ENCODE data around the gene FUT1.
"Not testable (repeated sequence)": the region's sequence is repeated elsewhere in the genome, so short reads cannot be mapped to it uniquely, and the experiment has no call there.

The FUT1 gene

GRCh38 chr19:48768994-48769713 lies 16.7 kb upstream of the FUT1 start:
- DNase-seq (ENCODE audit: low read depth in 2 of 2) = no peak

GRCh38 chr19:48768171-48768753 lies 15.8 kb upstream of the FUT1 start:
- not testable (repeated sequence) for DNase-seq (ENCODE audit: low read depth in 2 of 2)

- DNase-seq (ENCODE audit: low read depth in 2 of 2) = not testable (repeated sequence)
Observed at GRCh38 chr19:48765816-48766215, 13.4 kb upstream of the FUT1 start.

- no peak for DNase-seq (ENCODE audit: low read depth in 2 of 2)
Observed at GRCh38 chr19:48760504-48761205, 8.2 kb upstream of the FUT1 start.

- no peak for DNase-seq (ENCODE audit: low read depth in 2 of 2)
Observed at GRCh38 chr19:48757741-48758144, 5.3 kb upstream of the FUT1 start.

- no peak for DNase-seq (ENCODE audit: low read depth in 2 of 2)
Observed at GRCh38 chr19:48757089-48757675, 4.7 kb upstream of the FUT1 start.

- no peak for DNase-seq (ENCODE audit: low read depth in 2 of 2)
Observed at GRCh38 chr19:48756686-48757085, 4.2 kb upstream of the FUT1 start.

GRCh38 chr19:48756212-48756611 lies 3.8 kb upstream of the FUT1 start:
- DNase-seq (ENCODE audit: low read depth in 2 of 2) = no peak

- DNase-seq (ENCODE audit: low read depth in 2 of 2) = no peak
Observed at GRCh38 chr19:48755787-48756186, 3.3 kb upstream of the FUT1 start.

GRCh38 chr19:48755084-48755641 lies 2.7 kb upstream of the FUT1 start, which contains the start of gene FGF21:
TSS of gene FGF21 (plus strand) at chr19:48755524. CDS start at chr19:48756237, 713 bp downstream.
- DNase-seq (ENCODE audit: low read depth in 2 of 2) = no peak

- DNase-seq (ENCODE audit: low read depth in 2 of 2) = no peak
Observed at GRCh38 chr19:48751845-48752495, 471 bp downstream of the FUT1 start.

- no peak for DNase-seq (ENCODE audit: low read depth in 2 of 2)
Observed at GRCh38 chr19:48750771-48751504, 1.5 kb downstream of the FUT1 start.

- no peak for DNase-seq (ENCODE audit: low read depth in 2 of 2)
Observed at GRCh38 chr19:48750351-48750750, 2.1 kb downstream of the FUT1 start.

GRCh38 chr19:48749571-48750198 lies 2.8 kb downstream of the FUT1 start:
- DNase-seq (ENCODE audit: low read depth in 2 of 2) = no peak

GRCh38 chr19:48746738-48747575 lies 5.5 kb downstream of the FUT1 start, which contains the start of gene IZUMO1:
TSS of gene IZUMO1 (minus strand) at chr19:48746909. CDS start at chr19:48745859, 1,050 bp downstream.
- DNase-seq (ENCODE audit: low read depth in 2 of 2) = no peak

GRCh38 chr19:48746110-48746509 lies 6.3 kb downstream of the FUT1 start:
- DNase-seq (ENCODE audit: low read depth in 2 of 2) = no peak

GRCh38 chr19:48745208-48745995 lies 7.0 kb downstream of the FUT1 start:
- DNase-seq (ENCODE audit: low read depth in 2 of 2) = no peak

GRCh38 chr19:48742096-48742495 lies 10.3 kb downstream of the FUT1 start:
- DNase-seq (ENCODE audit: low read depth in 2 of 2) = no peak
